Measurements from ENCODE around the gene LRPPRC.

Gene LRPPRC

DNA sequence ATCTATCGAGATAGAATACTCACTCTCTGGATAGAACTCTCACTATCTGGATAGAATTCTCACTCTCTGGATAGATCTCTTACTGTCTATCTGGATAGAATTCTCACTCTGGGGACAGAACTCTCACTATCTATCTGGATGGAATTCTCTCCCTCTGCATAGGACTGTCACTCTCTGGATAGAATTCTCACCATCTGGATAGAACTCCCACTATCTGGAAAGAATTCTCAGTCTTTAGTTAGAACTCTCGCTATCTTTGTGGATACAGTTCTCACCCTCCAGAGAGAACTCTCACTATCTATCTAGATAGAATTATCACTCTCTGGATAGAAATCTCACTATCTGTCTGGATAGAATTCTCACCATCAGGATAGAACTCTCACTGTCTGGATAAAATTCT lies 140.5 kb downstream of the LRPPRC start:
- Histone ChIP-seq H3K36me3 (ENCODE audit: insufficient read depth, low read length) (no peaks in the 10 kb centered on the region), H2AFZ (ENCODE audit: low read depth, low read length) (no peak overlapping the region), H3K9me3 (ENCODE audit: low read length) (peaks cover 4% of the 10 kb centered on the region), H3K27me3 (ENCODE audit: insufficient read depth, low read length) (no peaks in the 10 kb centered on the region), H3K4me1 (ENCODE audit: insufficient read depth, low read length) (no peaks in the 10 kb centered on the region), H3K4me3 (ENCODE audit: low read length) (no peak overlapping the region)

DNA sequence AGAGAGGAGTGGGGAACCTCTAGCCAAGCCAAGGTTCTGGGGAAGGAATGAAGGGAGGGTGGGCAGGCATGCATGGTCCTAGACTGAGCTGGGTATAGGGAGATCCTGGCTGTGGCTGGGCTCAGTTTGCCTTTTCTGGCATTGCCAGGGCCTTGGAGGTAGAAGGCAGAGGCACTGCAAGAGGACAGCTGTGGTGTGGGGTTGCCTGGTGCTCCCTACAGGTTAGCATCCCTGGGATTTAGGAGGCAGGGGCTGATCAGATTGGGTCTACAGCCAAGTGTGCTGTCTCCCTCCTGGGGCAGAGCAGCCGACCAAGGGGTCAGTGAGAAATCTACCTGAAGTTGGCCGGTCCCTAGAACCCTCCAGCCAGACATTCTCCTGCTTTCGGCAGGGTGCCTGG lies 141.1 kb downstream of the LRPPRC start:
- no peak overlapping the region for H2AFZ ChIP-seq (ENCODE audit: low read depth, low read length)
- H3K9me3 ChIP-seq (ENCODE audit: low read length): peaks cover 4% of the 10 kb centered on the region
- no peaks in the 10 kb centered on the region for H3K4me1 ChIP-seq (ENCODE audit: insufficient read depth, low read length)
- H3K4me3 ChIP-seq (ENCODE audit: low read length): no peak overlapping the region
- H3K36me3 ChIP-seq (ENCODE audit: insufficient read depth, low read length): no peaks in the 10 kb centered on the region
- H3K27me3 ChIP-seq (ENCODE audit: insufficient read depth, low read length): no peaks in the 10 kb centered on the region

DNA sequence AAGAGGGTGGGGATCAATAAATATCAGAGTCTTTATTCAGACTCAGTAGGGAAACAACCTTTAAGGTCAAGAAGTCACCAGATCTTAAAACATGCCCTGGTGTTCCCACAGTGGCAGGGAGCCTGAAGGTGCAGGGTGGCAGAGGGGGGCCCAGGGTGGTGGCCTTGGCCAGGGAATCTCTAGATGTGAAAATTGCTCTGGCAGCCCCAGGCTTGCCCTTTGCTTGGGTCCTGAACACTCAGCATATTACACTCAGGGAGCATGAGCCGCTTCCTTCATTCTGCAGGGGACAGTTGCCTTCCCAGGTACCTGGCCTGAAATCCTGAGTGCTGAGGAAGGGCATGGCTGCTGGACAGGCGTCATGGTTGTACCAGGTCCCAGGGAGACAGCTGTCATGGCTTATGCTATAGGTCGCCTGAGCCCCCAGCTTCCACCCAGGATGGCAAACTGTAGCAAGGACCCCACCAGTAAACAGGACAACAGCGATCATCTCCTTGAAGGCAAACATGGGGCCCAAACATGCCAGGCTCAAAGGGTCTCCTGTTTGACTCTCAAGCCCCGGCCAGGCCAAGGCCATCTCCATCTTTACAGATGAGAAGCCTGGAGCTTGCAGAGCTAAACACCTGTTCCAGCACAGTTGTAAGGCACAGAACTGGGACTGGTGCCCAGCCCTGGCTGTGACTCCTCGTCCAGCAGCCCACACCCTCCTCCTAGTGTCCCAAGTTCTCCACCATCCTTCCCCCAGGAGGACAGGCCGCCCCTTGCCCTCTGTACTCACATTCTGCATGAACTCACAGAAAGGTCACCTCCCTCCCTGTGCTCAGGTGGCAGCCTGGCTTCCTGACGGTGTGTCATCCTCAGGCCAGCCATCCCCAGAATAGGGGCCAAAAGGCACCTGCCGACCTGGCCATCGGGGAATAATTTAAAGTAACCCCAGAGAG lies 142.4 kb downstream of the LRPPRC start:
- H3K4me3 ChIP-seq (ENCODE audit: low read length): no peak overlapping the region
- H3K9me3 ChIP-seq (ENCODE audit: low read length): peaks cover 4% of the 10 kb centered on the region
- no peak overlapping the region for H2AFZ ChIP-seq (ENCODE audit: low read depth, low read length)
- no peaks in the 10 kb centered on the region for H3K27me3 ChIP-seq (ENCODE audit: insufficient read depth, low read length)
- H3K36me3 ChIP-seq (ENCODE audit: insufficient read depth, low read length): no peaks in the 10 kb centered on the region
- H3K4me1 ChIP-seq (ENCODE audit: insufficient read depth, low read length): no peaks in the 10 kb centered on the region

DNA sequence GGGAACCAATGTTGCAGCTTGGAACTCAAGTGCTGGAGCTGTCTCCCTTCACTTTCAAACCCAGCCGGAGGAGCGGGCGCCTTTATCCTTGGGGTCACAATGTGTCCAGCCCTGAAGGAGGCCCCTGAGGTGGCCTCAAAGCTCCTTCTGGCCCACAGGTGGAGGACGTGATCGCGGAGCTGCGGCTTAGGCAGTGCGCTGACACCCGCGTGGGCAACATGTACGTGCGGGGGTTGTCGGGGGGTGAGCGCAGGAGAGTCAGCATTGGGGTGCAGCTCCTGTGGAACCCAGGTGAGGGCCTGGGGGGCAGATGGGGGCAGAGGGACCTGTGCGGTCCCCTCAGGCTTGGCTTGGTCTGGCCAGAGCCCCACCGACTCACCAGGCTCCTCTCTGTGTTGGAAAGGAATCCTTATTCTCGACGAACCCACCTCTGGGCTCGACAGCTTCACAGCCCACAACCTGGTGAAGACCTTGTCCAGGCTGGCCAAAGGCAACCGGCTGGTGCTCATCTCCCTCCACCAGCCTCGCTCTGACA lies 143.5 kb downstream of the LRPPRC start:
- Histone ChIP-seq H2AFZ (ENCODE audit: low read depth, low read length) (no peak overlapping the region), H3K36me3 (ENCODE audit: insufficient read depth, low read length) (no peaks in the 10 kb centered on the region), H3K9me3 (ENCODE audit: low read length) (peaks cover 4% of the 10 kb centered on the region), H3K27me3 (ENCODE audit: insufficient read depth, low read length) (no peaks in the 10 kb centered on the region), H3K4me3 (ENCODE audit: low read length) (no peak overlapping the region), H3K4me1 (ENCODE audit: insufficient read depth, low read length) (no peaks in the 10 kb centered on the region)

DNA sequence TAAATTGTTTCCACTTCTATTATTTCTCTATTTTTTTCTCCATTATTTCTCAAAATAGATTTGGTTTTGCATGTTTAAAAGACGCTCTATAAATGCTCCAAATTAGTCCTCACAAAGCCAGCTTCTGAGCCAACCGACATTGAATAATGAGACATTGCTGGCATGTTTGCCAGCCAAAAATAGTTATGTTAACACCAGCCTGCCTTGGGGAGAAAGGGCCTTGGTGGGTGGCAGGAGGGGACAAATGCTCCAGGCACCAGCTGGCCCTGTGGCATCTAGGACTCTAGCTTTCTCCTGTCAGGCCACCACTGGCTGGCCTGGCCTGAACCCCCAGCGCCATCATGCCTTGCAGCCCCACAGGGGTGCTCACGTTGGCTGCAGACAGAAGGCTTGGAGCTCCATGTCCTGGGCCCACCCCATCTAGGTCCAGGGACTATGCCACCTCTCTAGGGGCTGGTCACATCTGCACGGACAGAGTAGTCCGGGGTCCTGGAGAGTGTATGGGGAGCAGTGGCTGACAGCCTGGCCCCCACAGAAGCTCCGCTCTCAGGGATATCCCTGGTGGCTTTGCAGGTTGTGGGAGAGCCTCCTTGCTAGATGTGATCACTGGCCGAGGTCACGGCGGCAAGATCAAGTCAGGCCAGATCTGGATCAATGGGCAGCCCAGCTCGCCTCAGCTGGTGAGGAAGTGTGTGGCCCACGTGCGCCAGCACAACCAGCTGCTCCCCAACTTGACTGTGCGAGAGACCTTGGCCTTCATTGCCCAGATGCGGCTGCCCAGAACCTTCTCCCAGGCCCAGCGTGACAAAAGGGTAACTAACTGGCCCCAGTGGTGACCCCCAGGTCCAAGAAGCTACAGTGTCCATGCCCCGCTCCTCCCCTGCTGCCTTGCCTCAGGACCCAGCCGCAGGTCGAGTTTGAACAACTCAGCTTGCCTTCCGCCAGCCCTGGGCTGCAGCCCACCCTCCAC lies 144.5 kb downstream of the LRPPRC start:
- Histone ChIP-seq H3K36me3 (ENCODE audit: insufficient read depth, low read length) (no peaks in the 10 kb centered on the region), H3K4me3 (ENCODE audit: low read length) (no peak overlapping the region), H2AFZ (ENCODE audit: low read depth, low read length) (no peak overlapping the region), H3K27me3 (ENCODE audit: insufficient read depth, low read length) (no peaks in the 10 kb centered on the region), H3K9me3 (ENCODE audit: low read length) (peaks cover 4% of the 10 kb centered on the region), H3K4me1 (ENCODE audit: insufficient read depth, low read length) (no peaks in the 10 kb centered on the region)

DNA sequence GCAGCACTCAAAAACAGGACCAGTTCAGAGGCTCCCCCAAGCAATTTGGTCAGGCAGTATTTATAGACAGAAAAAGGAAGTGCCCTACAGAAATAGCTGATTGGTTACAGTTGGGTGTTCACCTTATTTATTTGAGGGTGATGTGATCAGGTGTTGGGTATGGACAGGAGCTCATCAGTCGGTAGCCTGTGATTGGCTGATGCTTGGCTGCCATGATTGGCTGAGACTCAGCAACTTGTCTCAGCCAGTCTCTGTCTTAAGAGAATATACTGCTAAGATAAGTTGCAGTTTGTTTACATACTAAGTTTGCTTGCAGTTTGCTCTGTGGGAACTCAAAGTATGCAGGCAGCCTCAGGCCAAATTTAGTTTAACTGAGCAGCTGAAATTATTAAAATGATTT lies 147.6 kb downstream of the LRPPRC start:
- H3K4me1 ChIP-seq (ENCODE audit: insufficient read depth, low read length): no peaks in the 10 kb centered on the region
- H3K4me3 ChIP-seq (ENCODE audit: low read length): no peak overlapping the region
- H2AFZ ChIP-seq (ENCODE audit: low read depth, low read length): no peak overlapping the region
- peaks cover 4% of the 10 kb centered on the region for H3K9me3 ChIP-seq (ENCODE audit: low read length)
- no peaks in the 10 kb centered on the region for H3K36me3 ChIP-seq (ENCODE audit: insufficient read depth, low read length)
- no peaks in the 10 kb centered on the region for H3K27me3 ChIP-seq (ENCODE audit: insufficient read depth, low read length)

DNA sequence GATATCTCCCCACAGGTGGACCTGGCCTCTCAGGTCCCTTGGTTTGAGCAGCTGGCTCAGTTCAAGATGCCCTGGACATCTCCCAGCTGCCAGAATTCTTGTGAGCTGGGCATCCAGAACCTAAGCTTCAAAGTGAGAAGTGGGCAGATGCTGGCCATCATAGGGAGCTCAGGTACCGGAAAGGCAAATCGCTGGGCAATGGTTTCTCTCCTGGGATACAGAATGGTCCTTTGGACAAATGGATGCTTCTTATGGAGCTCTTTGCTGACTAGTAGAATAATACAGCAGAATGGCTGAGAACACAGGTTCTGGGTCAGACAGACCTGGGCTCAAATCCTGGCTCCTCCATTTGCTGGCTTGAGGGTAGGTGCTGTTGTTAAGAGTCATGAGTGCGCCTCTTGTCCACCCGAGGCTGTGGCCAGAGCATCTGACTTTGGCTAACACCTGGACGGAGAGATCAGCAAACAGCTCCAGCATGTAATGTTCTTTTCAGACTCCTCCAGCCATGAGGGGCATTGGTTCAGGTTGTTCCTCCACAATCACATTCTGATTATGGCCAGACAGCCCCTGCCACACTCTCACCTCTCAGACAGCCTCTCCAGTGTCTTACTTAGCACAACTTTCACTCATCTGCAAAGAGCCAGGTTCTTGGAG lies 149.5 kb downstream of the LRPPRC start:
- no peaks in the 10 kb centered on the region for H3K9me3 ChIP-seq (ENCODE audit: low read length)
- no peaks in the 10 kb centered on the region for H3K4me1 ChIP-seq (ENCODE audit: insufficient read depth, low read length)
- no peak overlapping the region for H3K4me3 ChIP-seq (ENCODE audit: low read length)
- H2AFZ ChIP-seq (ENCODE audit: low read depth, low read length): no peak overlapping the region
- H3K27me3 ChIP-seq (ENCODE audit: insufficient read depth, low read length): no peaks in the 10 kb centered on the region
- H3K36me3 ChIP-seq (ENCODE audit: insufficient read depth, low read length): no peaks in the 10 kb centered on the region

DNA sequence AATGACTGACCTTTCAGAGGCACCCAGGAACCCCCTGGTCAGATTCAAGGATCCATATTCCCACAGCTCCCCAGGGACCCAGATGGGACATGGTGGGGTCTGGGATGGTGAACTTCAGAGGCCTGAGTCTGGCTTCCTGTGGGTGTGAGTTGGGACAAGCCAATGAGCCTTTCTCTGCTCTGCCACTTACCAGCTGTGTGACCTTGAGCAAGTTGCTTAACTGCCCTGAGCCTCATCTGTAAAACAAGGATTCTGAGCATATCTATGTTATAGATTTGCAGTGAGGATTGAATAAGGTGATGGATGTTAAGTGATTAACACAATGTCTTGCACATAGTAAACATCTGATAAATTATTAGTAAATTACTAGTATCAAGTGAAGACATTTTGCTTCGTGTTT lies 150.6 kb downstream of the LRPPRC start:
- Histone ChIP-seq H3K27me3 (ENCODE audit: insufficient read depth, low read length) (no peaks in the 10 kb centered on the region), H3K9me3 (ENCODE audit: low read length) (no peaks in the 10 kb centered on the region), H3K36me3 (ENCODE audit: insufficient read depth, low read length) (no peaks in the 10 kb centered on the region), H3K4me3 (ENCODE audit: low read length) (no peak overlapping the region), H3K4me1 (ENCODE audit: insufficient read depth, low read length) (no peaks in the 10 kb centered on the region), H2AFZ (ENCODE audit: low read depth, low read length) (no peak overlapping the region)

DNA sequence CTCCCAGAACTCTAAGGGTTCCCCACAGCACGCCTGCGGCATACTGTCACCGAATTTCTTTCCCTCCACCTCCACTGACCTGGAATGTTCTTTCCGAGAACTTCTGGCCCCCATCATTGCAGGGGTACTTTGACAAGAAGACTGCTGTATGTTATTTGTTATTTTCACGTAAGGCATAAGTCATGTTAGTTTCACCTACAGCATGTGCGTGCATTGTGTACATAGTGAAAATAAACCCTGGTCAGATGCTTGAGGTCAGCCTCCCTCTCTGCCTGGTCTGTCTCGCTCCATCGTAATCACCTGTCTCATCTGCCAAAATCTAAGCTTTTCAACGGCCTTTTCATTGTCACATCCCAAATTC lies 152.9 kb downstream of the LRPPRC start:
- H3K4me1 ChIP-seq (ENCODE audit: insufficient read depth, low read length): no peaks in the 10 kb centered on the region

DNA sequence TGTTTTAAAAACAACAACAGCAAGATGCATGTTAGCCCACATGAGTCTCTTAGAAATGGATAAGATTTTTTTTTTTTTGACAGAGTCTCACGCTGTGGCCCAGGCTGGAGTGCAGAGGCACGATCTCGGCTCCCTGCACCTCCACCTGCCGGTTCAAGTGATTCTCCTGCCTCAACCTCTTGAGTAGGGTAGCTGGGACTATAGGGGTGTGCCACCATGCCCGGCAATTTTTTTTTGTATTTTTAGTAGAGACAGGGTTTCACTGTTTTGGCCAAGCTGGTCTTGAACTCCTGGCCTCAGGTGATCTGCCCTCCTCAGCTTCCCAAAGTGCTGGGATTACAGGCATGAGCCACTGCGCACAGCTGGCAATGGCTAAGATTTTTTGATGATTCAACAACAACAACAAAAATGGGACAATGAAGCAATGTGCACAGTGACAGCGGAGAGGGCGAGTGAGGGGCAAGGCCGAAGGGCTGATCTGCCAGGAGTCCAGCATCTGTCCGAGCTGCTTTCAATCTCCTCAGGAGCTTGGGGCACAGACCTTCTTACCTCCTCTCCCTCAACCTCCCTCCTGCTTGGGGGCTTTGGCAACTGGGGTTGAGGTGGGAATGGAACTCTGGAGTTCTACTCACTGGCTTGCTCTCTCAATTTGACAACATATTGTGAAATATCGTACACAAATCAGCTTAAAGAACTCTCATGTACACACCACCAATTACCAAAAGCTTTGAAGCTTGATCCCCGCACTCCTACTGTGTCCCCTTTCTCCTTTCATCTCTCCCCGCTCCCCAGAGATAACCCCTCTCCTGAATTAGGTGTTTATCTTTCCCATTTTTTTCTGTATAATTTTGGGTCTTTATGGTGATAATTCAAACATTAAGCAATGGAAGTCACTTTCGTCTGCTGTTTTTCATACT lies 153.6 kb downstream of the LRPPRC start:
- no peak overlapping the region for H3K4me3 ChIP-seq (ENCODE audit: low read length)
- H3K36me3 ChIP-seq (ENCODE audit: insufficient read depth, low read length): no peaks in the 10 kb centered on the region
- H3K4me1 ChIP-seq (ENCODE audit: insufficient read depth, low read length): no peaks in the 10 kb centered on the region
- no peaks in the 10 kb centered on the region for H3K9me3 ChIP-seq (ENCODE audit: low read length)
- no peaks in the 10 kb centered on the region for H3K27me3 ChIP-seq (ENCODE audit: insufficient read depth, low read length)
- no peak overlapping the region for H2AFZ ChIP-seq (ENCODE audit: low read depth, low read length)

More for the DNA sequence above, 152.9 kb downstream of the LRPPRC start:
- H3K36me3 ChIP-seq (ENCODE audit: insufficient read depth, low read length): no peaks in the 10 kb centered on the region
- no peaks in the 10 kb centered on the region for H3K9me3 ChIP-seq (ENCODE audit: low read length)
- H2AFZ ChIP-seq (ENCODE audit: low read depth, low read length): no peak overlapping the region
- H3K27me3 ChIP-seq (ENCODE audit: insufficient read depth, low read length): no peaks in the 10 kb centered on the region
- H3K4me3 ChIP-seq (ENCODE audit: low read length): no peak overlapping the region

DNA sequence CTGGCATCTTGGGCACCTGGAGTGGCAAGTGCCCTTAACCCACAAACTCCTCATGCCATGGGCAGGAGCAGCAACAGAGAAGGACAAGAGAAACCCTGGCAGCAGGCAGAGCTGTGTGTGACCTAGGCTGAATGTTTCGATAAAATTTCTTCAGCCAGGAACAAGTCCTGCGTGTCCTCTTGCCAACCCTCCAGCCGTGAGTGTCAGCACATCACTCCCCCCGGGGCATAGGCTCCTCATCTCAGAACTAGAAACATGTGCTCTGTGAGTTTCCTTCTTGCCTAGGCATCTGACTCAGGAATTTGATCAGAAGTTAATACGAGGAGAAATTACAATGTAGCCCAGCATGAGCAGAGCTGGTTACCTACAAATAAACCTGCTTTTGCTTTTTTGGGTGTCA lies 154.8 kb downstream of the LRPPRC start:
- Histone ChIP-seq H3K27me3 (ENCODE audit: insufficient read depth, low read length) (no peaks in the 10 kb centered on the region), H3K4me1 (ENCODE audit: insufficient read depth, low read length) (no peaks in the 10 kb centered on the region), H3K9me3 (ENCODE audit: low read length) (no peaks in the 10 kb centered on the region)

More for the DNA sequence above, 154.8 kb downstream of the LRPPRC start:
- Histone ChIP-seq H3K36me3 (ENCODE audit: insufficient read depth, low read length) (no peaks in the 10 kb centered on the region), H2AFZ (ENCODE audit: low read depth, low read length) (no peak overlapping the region), H3K4me3 (ENCODE audit: low read length) (no peak overlapping the region)

All from neuron (in vitro differentiated cells).